Forelimb muscle (tissue), 1 donor: ENCODE measurements around the gene SIGLEC12. TPM values are rescaled to one million over a fixed set of nuclear protein-coding genes. Genes with fewer than 3 reads are reported as not detected.
"Not testable (repeated sequence)": the region's sequence is repeated elsewhere in the genome, so short reads cannot be mapped to it uniquely, and the experiment has no call there.

Source experiments
- DNase-seq: peaks from one replicate; pipeline ENCODE4 v3.0.0-alpha.2; 2013; ENCODE audit warnings: low read depth
- polyA plus RNA-seq: library from polyadenylated mRNA; unstranded; fragments of 120-200 nt; gene quantifications from one replicate; pipeline ENCODE4 v1.2.1, GENCODE V29; 2013; ENCODE audit not compliant: insufficient read length

The SIGLEC12 gene
- polyA plus RNA-seq, 1 donor = not detected

- no peak for DNase-seq
Observed at GRCh38 chr19:51458899-51459505, 42.6 kb downstream of the SIGLEC12 start.

GRCh38 chr19:51458051-51458645 is 43.5 kb downstream of the SIGLEC12 start, which contains the start of gene SIGLEC8:
Gene SIGLEC8, minus strand, starts transcription at chr19:51458454. Its CDS starts 67 bp downstream, at chr19:51458387.
- no peak for DNase-seq

GRCh38 chr19:51457351-51458013 is 44.1 kb downstream of the SIGLEC12 start:
- no peak for DNase-seq

- DNase-seq = no peak
Observed at GRCh38 chr19:51456541-51457290, 44.9 kb downstream of the SIGLEC12 start.

- DNase-seq = no peak
Observed at GRCh38 chr19:51450730-51451307, 50.8 kb downstream of the SIGLEC12 start.

- no peak for DNase-seq
Observed at GRCh38 chr19:51448411-51449016, 53.1 kb downstream of the SIGLEC12 start.

GRCh38 chr19:51448011-51448410 is 53.6 kb downstream of the SIGLEC12 start:
- DNase-seq = no peak

GRCh38 chr19:51447510-51447909 is 54.1 kb downstream of the SIGLEC12 start:
- not testable (repeated sequence) for DNase-seq

- DNase-seq = no peak
Observed at GRCh38 chr19:51441410-51442390, 59.9 kb downstream of the SIGLEC12 start.

Other genes with a start within 250 kb of the SIGLEC12 start
- gene IGLON5, start 190.2 kb downstream of the SIGLEC12 start, polyA plus RNA-seq = 0.10 TPM
- 1.00 TPM for gene VSIG10L, start 159.7 kb downstream of the SIGLEC12 start, polyA plus RNA-seq
- gene ETFB, start 135.4 kb downstream of the SIGLEC12 start, polyA plus RNA-seq = 40.1 TPM
- gene CLDND2, start 132.8 kb downstream of the SIGLEC12 start, polyA plus RNA-seq = 1.1 TPM
- 3.0 TPM for gene NKG7, start 129.1 kb downstream of the SIGLEC12 start, polyA plus RNA-seq
- gene LIM2, start 113.8 kb downstream of the SIGLEC12 start, polyA plus RNA-seq = not detected
- gene C19orf84, start 111.2 kb downstream of the SIGLEC12 start, polyA plus RNA-seq = not detected
- gene SIGLEC10, start 84.2 kb downstream of the SIGLEC12 start, polyA plus RNA-seq = 0.92 TPM
- not detected for gene SIGLEC8, start 43.3 kb downstream of the SIGLEC12 start, polyA plus RNA-seq
- not detected for gene CEACAM18, start 23.3 kb downstream of the SIGLEC12 start, polyA plus RNA-seq
- gene SIGLEC6, start 29.9 kb upstream of the SIGLEC12 start, polyA plus RNA-seq = 0.15 TPM
- gene ZNF175, start 69.5 kb upstream of the SIGLEC12 start, polyA plus RNA-seq = 8.1 TPM
- 0.71 TPM for gene SIGLEC5, start 128.6 kb upstream of the SIGLEC12 start, polyA plus RNA-seq
- gene SIGLEC14, start 145.0 kb upstream of the SIGLEC12 start, polyA plus RNA-seq = 0.94 TPM
- gene SPACA6, start 191.5 kb upstream of the SIGLEC12 start, polyA plus RNA-seq = 7.4 TPM
- gene HAS1, start 222.2 kb upstream of the SIGLEC12 start, polyA plus RNA-seq = 0.11 TPM